OCI-M2 (cell line): ENCODE measurements around the gene RHD.
"Not testable (repeated sequence)": the region's sequence is repeated elsewhere in the genome, so short reads cannot be mapped to it uniquely, and the experiment has no call there.

Source experiments
- DNase-seq: peaks from one replicate; lab custom pipeline; 2025; ENCODE audit not compliant: unreplicated experiment; lab: John Stamatoyannopoulos, UW

The RHD gene

GRCh38 chr1:25347556-25347955, 75.2 kb downstream of the RHD start:
- no peak for DNase-seq

GRCh38 chr1:25349606-25350005, 77.3 kb downstream of the RHD start:
- DNase-seq = no peak

- no peak for DNase-seq
These were observed 83.6 kb downstream of the RHD start for GRCh38 chr1:25355841-25356395.

GRCh38 chr1:25356441-25356840, 84.1 kb downstream of the RHD start:
- DNase-seq = no peak

- no peak for DNase-seq
These were observed 84.5 kb downstream of the RHD start for GRCh38 chr1:25356848-25357247.

- no peak for DNase-seq
These were observed 88.6 kb downstream of the RHD start for GRCh38 chr1:25360596-25361581.

GRCh38 chr1:25361901-25362300, 89.6 kb downstream of the RHD start:
- DNase-seq = no peak

- DNase-seq = not testable (repeated sequence)
These were observed 90.6 kb downstream of the RHD start for GRCh38 chr1:25362634-25363559.

- DNase-seq = no peak
These were observed 96.9 kb downstream of the RHD start for GRCh38 chr1:25369241-25369640.

- not testable (repeated sequence) for DNase-seq
These were observed 97.5 kb downstream of the RHD start for GRCh38 chr1:25369691-25370271.

- DNase-seq = not testable (repeated sequence)
These were observed 99.4 kb downstream of the RHD start for GRCh38 chr1:25371757-25372156.

- not testable (repeated sequence) for DNase-seq
These were observed 106.1 kb downstream of the RHD start for GRCh38 chr1:25378367-25378766.
